HG02885 (cell line): ENCODE data around the gene PIK3CA.
"Not testable (repeated sequence)": the region's sequence is repeated elsewhere in the genome, so short reads cannot be mapped to it uniquely, and the experiment has no call there.

Source experiments
- ATAC-seq: cut with Tn5 transposase; IDR thresholded peaks from one replicate; pipeline ENCODE4 v1.9.1; 2021; ENCODE audit warnings: mild to moderate bottlenecking; ENCODE audit not compliant: unreplicated experiment, poor library complexity

Gene PIK3CA

GRCh38 chr3:179258820-179259219 is 110.7 kb downstream of the PIK3CA start:
- ATAC-seq, result no peak

- ATAC-seq, result not testable (repeated sequence)
Measured at GRCh38 chr3:179259959-179260756, 112.0 kb downstream of the PIK3CA start.

- ATAC-seq, result peak; percentile 86
Measured at GRCh38 chr3:179260949-179261765, 113.0 kb downstream of the PIK3CA start.

GRCh38 chr3:179263134-179263533 is 115.0 kb downstream of the PIK3CA start:
- ATAC-seq, result no peak

- no peak for ATAC-seq
Measured at GRCh38 chr3:179264449-179264848, 116.3 kb downstream of the PIK3CA start.

- ATAC-seq, result no peak
Measured at GRCh38 chr3:179265092-179265491, 116.9 kb downstream of the PIK3CA start.

- peak; percentile 50 for ATAC-seq
Measured at GRCh38 chr3:179265875-179266274, 117.7 kb downstream of the PIK3CA start.

GRCh38 chr3:179266701-179267211 is 118.6 kb downstream of the PIK3CA start:
- ATAC-seq, result no peak

GRCh38 chr3:179268400-179269051 is 120.4 kb downstream of the PIK3CA start:
- ATAC-seq, result no peak

- ATAC-seq, result no peak
Measured at GRCh38 chr3:179269152-179269707, 121.1 kb downstream of the PIK3CA start.

- ATAC-seq, result no peak
Measured at GRCh38 chr3:179272385-179272784, 124.2 kb downstream of the PIK3CA start.

- ATAC-seq, result not testable (repeated sequence)
Measured at GRCh38 chr3:179274434-179274833, 126.3 kb downstream of the PIK3CA start.

GRCh38 chr3:179276001-179276400 is 127.8 kb downstream of the PIK3CA start:
- no peak for ATAC-seq

- ATAC-seq, result no peak
Measured at GRCh38 chr3:179276743-179277142, 128.6 kb downstream of the PIK3CA start.

GRCh38 chr3:179278151-179278550 is 130.0 kb downstream of the PIK3CA start:
- no peak for ATAC-seq

- ATAC-seq, result no peak
Measured at GRCh38 chr3:179278932-179279693, 131.0 kb downstream of the PIK3CA start.

GRCh38 chr3:179279837-179280236 is 131.7 kb downstream of the PIK3CA start:
- ATAC-seq, result no peak

- no peak for ATAC-seq
Measured at GRCh38 chr3:179281825-179282224, 133.7 kb downstream of the PIK3CA start.

GRCh38 chr3:179286331-179286730 is 138.2 kb downstream of the PIK3CA start:
- no peak for ATAC-seq

GRCh38 chr3:179288845-179289244 is 140.7 kb downstream of the PIK3CA start:
- no peak for ATAC-seq
